ENCODE data around the gene ATP1A4. TPM values are rescaled to one million over a fixed set of nuclear protein-coding genes. Genes with fewer than 3 reads are reported as not detected.

ATP1A4 gene
- total RNA-seq, 1 donor from 2014 or later: not detected

DNA sequence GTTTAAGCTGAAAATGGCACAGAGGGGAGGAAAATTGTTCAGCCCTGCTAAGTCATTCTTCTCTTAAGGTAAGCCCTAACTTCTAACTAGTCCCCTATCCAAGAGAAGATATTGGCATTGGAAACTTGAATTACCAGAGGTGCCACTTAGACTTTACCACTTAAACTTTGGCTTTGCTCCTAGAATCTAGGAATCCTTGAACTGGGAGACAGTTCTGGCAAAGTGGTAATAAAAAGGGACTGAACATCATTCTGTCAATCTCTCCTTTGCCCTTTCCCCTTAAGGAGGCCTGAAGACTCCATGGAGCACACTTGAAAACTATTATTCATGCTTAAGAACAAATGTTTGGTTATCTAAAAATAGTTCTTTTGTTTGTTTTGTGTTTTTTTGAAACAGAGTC lies 8.4 kb downstream of the ATP1A4 start:
- no peaks in the 10 kb centered on the region for H3K36me3 ChIP-seq (ENCODE audit: control insufficient read depth, insufficient read depth, low read length)
- no peak overlapping the region for H3K4me3 ChIP-seq (ENCODE audit: low read depth, low read length)
- no peak for DNase-seq (ENCODE audit: low read depth)
- H3K27me3 ChIP-seq (ENCODE audit: control insufficient read depth, insufficient read depth, low read length): no peaks in the 10 kb centered on the region
- TF ChIP-seq, protein P1, sequence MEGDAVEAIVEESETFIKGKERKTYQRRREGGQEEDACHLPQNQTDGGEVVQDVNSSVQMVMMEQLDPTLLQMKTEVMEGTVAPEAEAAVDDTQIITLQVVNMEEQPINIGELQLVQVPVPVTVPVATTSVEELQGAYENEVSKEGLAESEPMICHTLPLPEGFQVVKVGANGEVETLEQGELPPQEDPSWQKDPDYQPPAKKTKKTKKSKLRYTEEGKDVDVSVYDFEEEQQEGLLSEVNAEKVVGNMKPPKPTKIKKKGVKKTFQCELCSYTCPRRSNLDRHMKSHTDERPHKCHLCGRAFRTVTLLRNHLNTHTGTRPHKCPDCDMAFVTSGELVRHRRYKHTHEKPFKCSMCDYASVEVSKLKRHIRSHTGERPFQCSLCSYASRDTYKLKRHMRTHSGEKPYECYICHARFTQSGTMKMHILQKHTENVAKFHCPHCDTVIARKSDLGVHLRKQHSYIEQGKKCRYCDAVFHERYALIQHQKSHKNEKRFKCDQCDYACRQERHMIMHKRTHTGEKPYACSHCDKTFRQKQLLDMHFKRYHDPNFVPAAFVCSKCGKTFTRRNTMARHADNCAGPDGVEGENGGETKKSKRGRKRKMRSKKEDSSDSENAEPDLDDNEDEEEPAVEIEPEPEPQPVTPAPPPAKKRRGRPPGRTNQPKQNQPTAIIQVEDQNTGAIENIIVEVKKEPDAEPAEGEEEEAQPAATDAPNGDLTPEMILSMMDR (IDR thresholded peaks at IDR 0.05; ENCODE audit: insufficient read depth, low read length, poor library complexity, severe bottlenecking): no peak

- no peak overlapping the region for H3K4me3 ChIP-seq (ENCODE audit: low read depth, low read length)
- TF ChIP-seq, protein P1 (IDR thresholded peaks at IDR 0.05; ENCODE audit: insufficient read depth, low read length, poor library complexity, severe bottlenecking): peak; percentile 34
- H3K27me3 ChIP-seq (ENCODE audit: control insufficient read depth, insufficient read depth, low read length): no peaks in the 10 kb centered on the region
- no peaks in the 10 kb centered on the region for H3K36me3 ChIP-seq (ENCODE audit: control insufficient read depth, insufficient read depth, low read length)
- no peak for DNase-seq (ENCODE audit: low read depth)
Measured at GRCh38 chr1:160161965-160162705, 10.7 kb downstream of the ATP1A4 start.

DNA sequence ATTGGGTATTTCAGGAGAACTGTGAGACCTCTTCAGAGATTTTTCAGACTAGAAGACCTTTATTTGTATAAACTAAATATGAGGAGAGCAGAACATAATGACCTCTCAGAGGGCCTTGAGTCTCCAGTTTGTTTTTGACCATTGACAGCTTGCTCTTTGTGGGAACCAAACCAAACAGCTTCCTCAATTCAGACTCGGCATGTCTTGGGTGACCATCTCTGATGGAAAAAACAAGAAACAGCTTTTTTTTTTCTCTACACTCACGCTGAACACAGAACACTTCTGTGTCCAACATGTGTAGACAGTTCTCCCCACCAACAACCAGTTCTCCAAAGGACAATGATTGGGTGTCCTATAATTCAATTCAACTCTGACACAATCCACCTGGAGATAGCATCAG lies 11.5 kb downstream of the ATP1A4 start:
- TF ChIP-seq, protein P1 (IDR thresholded peaks at IDR 0.05; ENCODE audit: insufficient read depth, low read length, poor library complexity, severe bottlenecking): no peak
- no peak overlapping the region for H3K4me3 ChIP-seq (ENCODE audit: low read depth, low read length)
- DNase-seq (ENCODE audit: low read depth): no peak

DNA sequence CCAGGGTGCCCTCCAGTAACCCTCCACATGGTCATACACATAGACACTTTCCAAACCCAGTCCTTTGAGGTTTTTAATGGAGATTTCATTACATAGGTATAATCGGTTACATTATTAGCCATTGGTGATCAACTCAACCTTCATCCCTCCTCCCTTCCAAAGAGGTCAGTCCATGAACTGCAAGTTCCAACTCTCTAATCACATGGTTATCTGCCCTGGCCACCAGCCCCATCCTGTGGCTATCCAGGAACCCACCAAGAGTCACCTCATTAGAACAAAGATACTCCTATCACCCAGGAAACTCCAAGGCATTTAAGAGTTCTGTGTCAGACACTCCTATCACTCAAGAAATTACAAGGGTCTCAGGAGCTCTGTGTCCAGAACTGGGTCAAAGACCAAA lies 12.2 kb downstream of the ATP1A4 start:
- H3K27me3 ChIP-seq (ENCODE audit: control insufficient read depth, insufficient read depth, low read length): no peaks in the 10 kb centered on the region
- TF ChIP-seq, protein P1 (IDR thresholded peaks at IDR 0.05; ENCODE audit: insufficient read depth, low read length, poor library complexity, severe bottlenecking): no peak
- DNase-seq (ENCODE audit: low read depth): no peak

More for the DNA sequence above, 11.5 kb downstream of the ATP1A4 start:
- Histone ChIP-seq H3K27me3 (ENCODE audit: control insufficient read depth, insufficient read depth, low read length) (no peaks in the 10 kb centered on the region), H3K36me3 (ENCODE audit: control insufficient read depth, insufficient read depth, low read length) (no peaks in the 10 kb centered on the region)

GRCh38 chr1:160164121-160164520 lies 12.7 kb downstream of the ATP1A4 start:
- no peak for DNase-seq (ENCODE audit: low read depth)
- no peak overlapping the region for H3K4me3 ChIP-seq (ENCODE audit: low read depth, low read length)
- no peaks in the 10 kb centered on the region for H3K36me3 ChIP-seq (ENCODE audit: control insufficient read depth, insufficient read depth, low read length)
- TF ChIP-seq, protein P1 (IDR thresholded peaks at IDR 0.05; ENCODE audit: insufficient read depth, low read length, poor library complexity, severe bottlenecking): no peak
- H3K27me3 ChIP-seq (ENCODE audit: control insufficient read depth, insufficient read depth, low read length): no peaks in the 10 kb centered on the region

More for the DNA sequence above, 12.2 kb downstream of the ATP1A4 start:
- no peaks in the 10 kb centered on the region for H3K36me3 ChIP-seq (ENCODE audit: control insufficient read depth, insufficient read depth, low read length)
- H3K4me3 ChIP-seq (ENCODE audit: low read depth, low read length): no peak overlapping the region
